Thymus (tissue), 11 donors: Measurements from ENCODE around the gene HDHD5. TPM values are rescaled to one million over a fixed set of nuclear protein-coding genes. Genes with fewer than 3 reads are reported as not detected.

Experiments
- DNase-seq, 9 donors: peaks; one replicate each; pipeline ENCODE4 v3.0.0-alpha.2; 2013; ENCODE audit warnings: low spot score in 9 of 9, low read depth in 6 of 9, missing footprints in 1 of 9
- H3K27ac ChIP-seq, 2 donors: one replicate each; pipeline ENCODE4 v1.5.1; 2013; ENCODE audit warnings: control low read depth in 1 of 2, low read depth in 1 of 2, low read length in 1 of 2, mild to moderate bottlenecking in 1 of 2, moderate library complexity in 1 of 2
- H3K27me3 ChIP-seq, 2 donors: one replicate each; pipeline ENCODE4 v1.5.1; 2013; ENCODE audit warnings: low read length in 1 of 2; ENCODE audit not compliant: control insufficient read depth in 2 of 2, insufficient read depth in 1 of 2
- H3K36me3 ChIP-seq, 2 donors: one replicate each; pipeline ENCODE4 v1.5.1; 2013; ENCODE audit warnings: low read length in 1 of 2, mild to moderate bottlenecking in 1 of 2, moderate library complexity in 1 of 2; ENCODE audit not compliant: control insufficient read depth in 2 of 2, insufficient read depth in 2 of 2
- H3K4me1 ChIP-seq, 2 donors: one replicate each; pipeline ENCODE4 v1.5.1; 2013; ENCODE audit warnings: low read length in 2 of 2; ENCODE audit not compliant: control insufficient read depth in 2 of 2, insufficient read depth in 2 of 2
- H3K4me3 ChIP-seq, 2 donors: one replicate each; pipeline ENCODE4 v1.5.1; 2013; ENCODE audit warnings: low read length in 2 of 2, control low read depth in 1 of 2, mild to moderate bottlenecking in 1 of 2
- H3K9me3 ChIP-seq, 2 donors: one replicate each; pipeline ENCODE4 v1.5.1; 2013; ENCODE audit warnings: low read length in 1 of 2, mild to moderate bottlenecking in 1 of 2; ENCODE audit not compliant: control insufficient read depth in 2 of 2, insufficient read depth in 1 of 2
- WGBS: extraction: QIAGEN DNeasy Blood & Tissue Kit; methylation state at CpG from one replicate; pipeline ENCODE4 v1.1.7; 2013; 5-methylcytosine and 5-hydroxymethylcytosine counted together
- polyA plus RNA-seq: library from polyadenylated mRNA; stranded (reverse); fragments of 200-250 nt; gene quantifications from one replicate; pipeline ENCODE4 v1.2.3, GENCODE V29; 2013
- total RNA-seq: library from RNA; stranded (reverse); fragments of 120-200 nt; gene quantifications from one replicate; pipeline ENCODE4 v1.2.4, GENCODE V29; 2013
- donor health status: healthy.

Gene HDHD5
- total and polyA plus RNA-seq, 2 donors: 30.7 to 31.3 TPM

DNA sequence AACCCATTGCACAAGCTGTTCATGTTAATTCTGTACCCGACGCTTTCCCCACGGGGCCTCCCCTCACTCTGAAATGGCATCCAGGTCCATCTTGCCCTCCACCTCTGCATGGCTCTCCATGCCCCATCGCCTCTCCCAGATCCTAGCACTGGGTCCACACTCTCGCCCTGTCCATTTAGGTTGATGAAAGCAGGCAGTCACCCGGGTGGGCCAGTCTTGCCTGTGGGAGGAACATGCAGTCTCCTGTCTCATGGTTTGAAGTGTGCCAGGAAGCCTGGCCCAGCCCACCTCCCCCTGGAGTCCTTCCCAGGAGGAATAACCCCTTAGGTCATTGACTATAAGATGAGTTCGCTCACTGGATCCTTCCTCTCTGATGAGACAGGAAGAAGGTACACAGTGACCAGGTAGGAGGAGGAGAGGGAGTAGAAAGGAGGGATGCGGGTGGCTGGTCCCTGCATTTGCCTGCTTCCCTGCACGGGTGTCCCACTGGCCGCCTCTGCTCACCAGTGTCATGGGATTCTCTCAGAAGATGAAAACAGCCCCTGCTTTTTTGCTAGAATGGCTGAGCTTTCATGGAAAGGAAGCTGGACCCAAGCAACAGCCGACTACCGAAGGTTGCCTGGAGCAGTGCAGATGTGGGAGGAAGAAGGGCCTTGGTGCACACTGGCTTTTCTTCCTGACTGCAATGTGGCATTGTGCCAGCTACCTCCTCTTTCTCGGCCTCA lies 44.7 kb downstream of the HDHD5 start:
- Histone ChIP-seq H3K36me3 (peaks cover 13 to 27% of the 10 kb centered on the region in 2 donors), H3K9me3 (no peaks in the 10 kb centered on the region), H3K4me3 (no peak overlapping the region), H3K27ac (no peak overlapping the region), H3K27me3 (peaks cover 1 to 8% of the 10 kb centered on the region in 2 donors), H3K4me1 (peaks cover 34 to 44% of the 10 kb centered on the region in 2 donors)
- 72% methylated on average over 13 of the region's 13 CpGs for WGBS
- no peak for DNase-seq

GRCh38 chr22:17113600-17113999 lies 45.5 kb downstream of the HDHD5 start:
- H3K36me3 ChIP-seq: peaks cover 19 to 35% of the 10 kb centered on the region in 2 donors
- H3K27me3 ChIP-seq: peaks cover 0 to under 1% of the 10 kb centered on the region in 2 donors
- no peak for DNase-seq
- peaks cover 28 to 37% of the 10 kb centered on the region in 2 donors for H3K4me1 ChIP-seq
- no peak overlapping the region for H3K4me3 ChIP-seq
- WGBS: 85% methylated on average over 8 of the region's 8 CpGs
- H3K27ac ChIP-seq: no peak overlapping the region
- no peaks in the 10 kb centered on the region for H3K9me3 ChIP-seq

DNA sequence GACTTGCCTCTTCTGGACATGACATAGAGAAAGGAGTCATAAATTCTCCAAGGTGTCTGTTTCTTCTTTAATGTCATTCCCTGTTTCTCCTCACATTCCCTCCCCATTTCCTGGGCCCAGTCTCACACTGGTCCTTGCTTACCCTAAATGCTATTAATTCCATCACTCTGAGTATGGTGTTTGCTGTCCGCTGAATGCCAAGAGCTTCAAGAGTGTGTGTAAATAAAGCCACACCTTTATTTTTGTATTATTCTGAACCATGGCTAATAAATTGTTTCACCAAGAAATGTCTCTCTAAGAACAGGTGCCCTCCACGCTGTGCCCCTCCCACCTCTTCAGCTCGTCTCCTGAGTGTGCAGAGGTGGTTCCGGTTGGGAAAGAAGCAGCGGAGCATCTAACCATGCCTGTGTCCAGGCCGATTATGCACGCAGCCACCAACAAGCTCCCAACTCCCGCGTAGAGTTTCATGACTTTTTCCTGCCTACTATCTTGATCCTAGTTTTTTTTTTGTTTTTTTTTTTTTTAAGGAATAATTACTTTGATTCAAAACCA lies 46.5 kb downstream of the HDHD5 start:
- H3K4me1 ChIP-seq: peaks cover 20 to 28% of the 10 kb centered on the region in 2 donors
- H3K27me3 ChIP-seq: no peaks in the 10 kb centered on the region
- 93% methylated on average over 9 of the region's 9 CpGs for WGBS
- H3K9me3 ChIP-seq: no peaks in the 10 kb centered on the region
- no peak for DNase-seq
- H3K4me3 ChIP-seq: no peak overlapping the region
- peaks cover 29 to 45% of the 10 kb centered on the region in 2 donors for H3K36me3 ChIP-seq
- no peak overlapping the region for H3K27ac ChIP-seq

DNA sequence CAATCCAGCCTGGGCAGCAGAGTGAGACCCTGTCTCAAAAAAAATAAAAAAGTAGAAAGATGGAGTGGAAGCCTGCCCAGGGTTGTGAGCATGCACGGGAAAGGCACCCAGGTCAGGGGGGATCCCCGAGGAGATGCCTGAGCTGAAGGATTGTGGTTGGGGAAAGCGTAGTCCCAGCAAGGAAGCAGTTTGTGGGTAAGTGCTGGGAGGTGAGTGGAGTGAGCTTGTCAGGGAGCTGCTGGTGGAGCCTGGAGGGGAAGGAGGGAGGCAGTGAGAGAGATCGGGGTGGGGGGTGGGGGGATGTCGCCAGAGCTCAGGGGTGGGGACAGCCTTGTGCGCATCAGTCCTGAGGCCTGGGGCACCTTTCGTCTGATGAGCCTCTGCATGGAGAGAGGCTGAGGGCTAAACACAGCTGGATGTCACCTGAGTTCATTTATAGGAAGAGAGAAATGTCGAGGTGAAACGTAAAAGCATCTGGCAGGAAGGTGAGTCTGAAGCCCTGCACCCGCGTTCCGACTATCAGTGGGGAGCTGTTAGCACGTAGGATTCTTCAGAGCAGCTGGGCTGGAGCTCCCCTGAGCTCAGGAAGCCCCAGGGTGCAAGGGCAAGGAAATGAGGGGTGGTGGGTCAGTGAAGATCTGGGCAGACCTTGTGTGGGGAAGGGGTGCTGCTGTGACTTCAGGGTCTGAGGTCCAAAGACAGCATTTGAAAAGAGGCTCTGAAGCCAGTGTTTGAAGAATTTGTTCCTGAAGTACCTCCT lies 48.1 kb downstream of the HDHD5 start:
- peaks cover 43 to 59% of the 10 kb centered on the region in 2 donors for H3K36me3 ChIP-seq
- WGBS: 94% methylated on average over 13 of the region's 13 CpGs
- H3K27ac ChIP-seq: no peak overlapping the region
- no peak for DNase-seq
- H3K27me3 ChIP-seq: no peaks in the 10 kb centered on the region
- peaks cover 6 to 16% of the 10 kb centered on the region in 2 donors for H3K4me1 ChIP-seq
- no peaks in the 10 kb centered on the region for H3K9me3 ChIP-seq
- no peak overlapping the region for H3K4me3 ChIP-seq

GRCh38 chr22:17109976-17110375 lies 49.1 kb downstream of the HDHD5 start:
- Histone ChIP-seq H3K27me3 (no peaks in the 10 kb centered on the region), H3K4me3 (no peak overlapping the region), H3K9me3 (no peaks in the 10 kb centered on the region), H3K27ac (no peak overlapping the region), H3K4me1 (peaks cover 0 to 8% of the 10 kb centered on the region in 2 donors), H3K36me3 (peaks cover 53 to 69% of the 10 kb centered on the region in 2 donors)
- DNase-seq: no peak
- 91% methylated on average over 16 of the region's 16 CpGs for WGBS

DNA sequence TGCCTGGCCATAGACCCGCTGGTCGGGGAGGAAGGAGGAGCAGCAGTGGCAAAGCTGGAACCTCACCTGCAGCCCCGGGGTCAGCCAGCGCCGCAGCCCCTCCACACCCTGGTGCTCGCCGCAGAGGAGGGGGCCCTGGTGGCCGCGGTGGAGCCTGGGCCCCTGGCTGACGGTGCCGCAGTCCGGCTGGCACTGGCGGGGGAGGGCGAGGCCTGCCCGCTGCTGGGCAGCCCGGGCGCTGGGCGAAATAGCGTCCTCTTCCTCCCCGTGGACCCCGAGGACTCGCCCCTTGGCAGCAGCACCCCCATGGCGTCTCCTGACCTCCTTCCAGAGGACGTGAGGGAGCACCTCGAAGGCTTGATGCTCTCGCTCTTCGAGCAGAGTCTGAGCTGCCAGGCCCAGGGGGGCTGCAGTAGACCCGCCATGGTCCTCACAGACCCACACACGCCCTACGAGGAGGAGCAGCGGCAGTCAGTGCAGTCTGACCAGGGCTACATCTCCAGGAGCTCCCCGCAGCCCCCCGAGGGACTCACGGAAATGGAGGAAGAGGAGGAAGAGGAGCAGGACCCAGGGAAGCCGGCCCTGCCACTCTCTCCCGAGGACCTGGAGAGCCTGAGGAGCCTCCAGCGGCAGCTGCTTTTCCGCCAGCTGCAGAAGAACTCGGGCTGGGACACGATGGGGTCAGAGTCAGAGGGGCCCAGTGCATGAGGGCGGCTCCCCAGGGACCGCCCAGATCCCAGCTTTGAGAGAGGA lies 49.8 kb downstream of the HDHD5 start:
- H3K27me3 ChIP-seq: no peaks in the 10 kb centered on the region
- H3K9me3 ChIP-seq: no peaks in the 10 kb centered on the region
- peaks cover 0 to 5% of the 10 kb centered on the region in 2 donors for H3K4me1 ChIP-seq
- H3K4me3 ChIP-seq: no peak overlapping the region
- H3K36me3 ChIP-seq: peaks cover 59 to 76% of the 10 kb centered on the region in 2 donors
- H3K27ac ChIP-seq: no peak overlapping the region
- no peak for DNase-seq
- 96% methylated on average over 42 of the region's 42 CpGs for WGBS

DNA sequence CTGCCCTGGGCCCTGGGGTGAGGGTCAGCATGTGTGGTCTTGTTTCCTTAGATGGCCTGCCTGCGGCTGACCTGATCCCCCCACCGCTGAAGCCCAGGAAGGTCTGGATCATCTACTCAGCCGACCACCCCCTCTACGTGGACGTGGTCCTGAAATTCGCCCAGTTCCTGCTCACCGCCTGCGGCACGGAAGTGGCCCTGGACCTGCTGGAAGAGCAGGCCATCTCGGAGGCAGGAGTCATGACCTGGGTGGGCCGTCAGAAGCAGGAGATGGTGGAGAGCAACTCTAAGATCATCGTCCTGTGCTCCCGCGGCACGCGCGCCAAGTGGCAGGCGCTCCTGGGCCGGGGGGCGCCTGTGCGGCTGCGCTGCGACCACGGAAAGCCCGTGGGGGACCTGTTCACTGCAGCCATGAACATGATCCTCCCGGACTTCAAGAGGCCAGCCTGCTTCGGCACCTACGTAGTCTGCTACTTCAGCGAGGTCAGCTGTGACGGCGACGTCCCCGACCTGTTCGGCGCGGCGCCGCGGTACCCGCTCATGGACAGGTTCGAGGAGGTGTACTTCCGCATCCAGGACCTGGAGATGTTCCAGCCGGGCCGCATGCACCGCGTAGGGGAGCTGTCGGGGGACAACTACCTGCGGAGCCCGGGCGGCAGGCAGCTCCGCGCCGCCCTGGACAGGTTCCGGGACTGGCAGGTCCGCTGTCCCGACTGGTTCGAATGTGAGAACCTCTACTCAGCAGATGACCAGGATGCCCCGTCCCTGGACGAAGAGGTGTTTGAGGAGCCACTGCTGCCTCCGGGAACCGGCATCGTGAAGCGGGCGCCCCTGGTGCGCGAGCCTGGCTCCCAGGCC lies 50.6 kb downstream of the HDHD5 start:
- Histone ChIP-seq H3K4me1 (peaks cover 0 to 5% of the 10 kb centered on the region in 2 donors), H3K27ac (no peak overlapping the region), H3K36me3 (peaks cover 60 to 81% of the 10 kb centered on the region in 2 donors), H3K9me3 (no peaks in the 10 kb centered on the region), H3K27me3 (no peaks in the 10 kb centered on the region), H3K4me3 (no peak overlapping the region)
- DNase-seq: no peak
- 98% methylated on average over 66 of the region's 66 CpGs for WGBS

- Histone ChIP-seq H3K27ac (no peak overlapping the region), H3K4me1 (peaks cover 0 to 5% of the 10 kb centered on the region in 2 donors), H3K9me3 (no peaks in the 10 kb centered on the region), H3K36me3 (peaks cover 69 to 90% of the 10 kb centered on the region in 2 donors), H3K4me3 (no peak overlapping the region), H3K27me3 (no peaks in the 10 kb centered on the region)
- DNase-seq: no peak
- WGBS: 98% methylated on average over 6 of the region's 6 CpGs
These were observed 51.6 kb downstream of the HDHD5 start for GRCh38 chr22:17107547-17107810.
